ENCODE measurements around the gene FCN1.

The FCN1 gene

DNA sequence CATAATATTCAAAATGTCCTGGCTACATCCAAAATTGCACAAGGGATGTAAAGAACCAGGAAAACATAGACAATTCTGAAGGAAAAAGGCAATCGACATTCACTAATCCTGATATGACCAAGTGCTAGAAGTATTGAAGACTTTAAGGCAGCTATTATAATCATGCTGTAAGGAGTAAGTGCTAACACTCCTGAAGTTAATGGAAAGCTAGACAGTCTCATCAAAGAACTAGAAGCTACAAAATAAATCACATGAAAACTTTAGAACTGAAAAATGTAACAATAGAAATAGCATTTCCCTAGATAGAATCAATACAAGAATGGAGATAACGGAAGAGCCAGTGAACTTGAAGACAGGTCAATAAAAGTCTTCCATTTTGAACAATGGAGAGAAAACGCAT is 18.5 kb downstream of the FCN1 start:
- peaks cover 5% of the 10 kb centered on the region for H3K4me1 Mint-ChIP-seq
- TF ChIP-seq, protein P1, sequence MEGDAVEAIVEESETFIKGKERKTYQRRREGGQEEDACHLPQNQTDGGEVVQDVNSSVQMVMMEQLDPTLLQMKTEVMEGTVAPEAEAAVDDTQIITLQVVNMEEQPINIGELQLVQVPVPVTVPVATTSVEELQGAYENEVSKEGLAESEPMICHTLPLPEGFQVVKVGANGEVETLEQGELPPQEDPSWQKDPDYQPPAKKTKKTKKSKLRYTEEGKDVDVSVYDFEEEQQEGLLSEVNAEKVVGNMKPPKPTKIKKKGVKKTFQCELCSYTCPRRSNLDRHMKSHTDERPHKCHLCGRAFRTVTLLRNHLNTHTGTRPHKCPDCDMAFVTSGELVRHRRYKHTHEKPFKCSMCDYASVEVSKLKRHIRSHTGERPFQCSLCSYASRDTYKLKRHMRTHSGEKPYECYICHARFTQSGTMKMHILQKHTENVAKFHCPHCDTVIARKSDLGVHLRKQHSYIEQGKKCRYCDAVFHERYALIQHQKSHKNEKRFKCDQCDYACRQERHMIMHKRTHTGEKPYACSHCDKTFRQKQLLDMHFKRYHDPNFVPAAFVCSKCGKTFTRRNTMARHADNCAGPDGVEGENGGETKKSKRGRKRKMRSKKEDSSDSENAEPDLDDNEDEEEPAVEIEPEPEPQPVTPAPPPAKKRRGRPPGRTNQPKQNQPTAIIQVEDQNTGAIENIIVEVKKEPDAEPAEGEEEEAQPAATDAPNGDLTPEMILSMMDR (IDR thresholded peaks at IDR 0.05), result no peak
- H3K27ac Mint-ChIP-seq, result no peak overlapping the region
- H3K27me3 Mint-ChIP-seq (ENCODE audit: low read depth, poor library complexity), result peaks cover 10% of the 10 kb centered on the region
- H3K4me3 Mint-ChIP-seq, result no peak overlapping the region
- DNase-seq, result no peak
- peaks cover 5% of the 10 kb centered on the region for H3K36me3 Mint-ChIP-seq (ENCODE audit: low read depth)
- H3K9me3 Mint-ChIP-seq, result peaks cover 36% of the 10 kb centered on the region

DNA sequence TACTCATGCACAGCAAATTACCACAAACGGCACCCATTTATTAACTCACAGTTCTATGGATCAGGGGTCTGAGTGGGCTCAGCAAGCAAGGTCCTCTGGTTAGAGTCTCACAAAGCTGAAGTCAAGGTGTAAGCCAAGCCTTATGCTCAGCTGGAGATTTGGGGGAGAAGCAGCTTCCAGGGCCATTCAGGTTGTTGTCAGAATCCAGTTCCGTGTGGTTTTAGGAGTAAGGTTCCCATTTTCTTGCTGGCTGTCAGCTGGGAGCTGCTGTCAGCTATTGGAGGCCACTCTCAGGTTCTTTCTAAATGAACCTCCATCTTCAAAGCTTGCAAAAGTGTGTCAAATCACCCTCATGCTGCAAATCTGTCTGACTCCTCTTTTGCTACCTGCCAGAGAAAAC is 19.4 kb downstream of the FCN1 start:
- H3K9me3 Mint-ChIP-seq, result peaks cover 44% of the 10 kb centered on the region
- peaks cover 5% of the 10 kb centered on the region for H3K36me3 Mint-ChIP-seq (ENCODE audit: low read depth)
- no peak for DNase-seq
- peaks cover 5% of the 10 kb centered on the region for H3K4me1 Mint-ChIP-seq
- peaks cover 10% of the 10 kb centered on the region for H3K27me3 Mint-ChIP-seq (ENCODE audit: low read depth, poor library complexity)
- H3K4me3 Mint-ChIP-seq, result no peak overlapping the region
- TF ChIP-seq, protein P1 (IDR thresholded peaks at IDR 0.05), result no peak
- H3K27ac Mint-ChIP-seq, result no peak overlapping the region

DNA sequence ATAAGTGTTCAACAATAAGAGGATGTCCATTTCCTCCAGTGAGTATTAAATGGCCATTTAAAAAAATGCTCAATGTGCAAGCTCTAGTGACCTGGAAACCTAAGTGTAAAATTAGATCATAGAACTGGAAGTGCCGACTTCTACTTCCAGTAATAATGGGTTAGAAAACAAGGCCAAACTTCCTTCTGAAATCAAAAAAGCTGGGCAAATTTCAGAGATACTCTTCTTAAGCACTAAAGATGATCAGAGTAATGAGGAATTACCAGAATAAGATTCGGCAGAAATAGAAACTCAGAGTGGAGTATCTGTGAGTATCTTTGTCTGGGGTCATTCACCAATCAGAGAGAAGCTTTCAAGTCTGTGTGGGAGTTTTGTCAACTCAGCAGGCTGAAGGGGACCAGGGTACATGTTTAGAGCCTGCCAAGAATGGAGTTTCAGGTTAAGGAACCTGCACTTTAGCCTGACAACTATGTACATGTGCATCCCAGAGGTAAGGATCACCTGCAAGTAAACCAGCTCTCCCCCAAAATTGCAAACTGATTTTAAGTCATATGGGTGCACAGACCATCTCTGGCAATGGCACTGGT is 20.0 kb downstream of the FCN1 start:
- H3K27ac Mint-ChIP-seq, result no peak overlapping the region
- no peak overlapping the region for H3K4me3 Mint-ChIP-seq
- TF ChIP-seq, protein P1 (IDR thresholded peaks at IDR 0.05), result no peak
- peaks cover 5% of the 10 kb centered on the region for H3K4me1 Mint-ChIP-seq
- no peak for DNase-seq
- H3K27me3 Mint-ChIP-seq (ENCODE audit: low read depth, poor library complexity), result peaks cover 8% of the 10 kb centered on the region
- peaks cover 5% of the 10 kb centered on the region for H3K36me3 Mint-ChIP-seq (ENCODE audit: low read depth)
- peaks cover 49% of the 10 kb centered on the region for H3K9me3 Mint-ChIP-seq

DNA sequence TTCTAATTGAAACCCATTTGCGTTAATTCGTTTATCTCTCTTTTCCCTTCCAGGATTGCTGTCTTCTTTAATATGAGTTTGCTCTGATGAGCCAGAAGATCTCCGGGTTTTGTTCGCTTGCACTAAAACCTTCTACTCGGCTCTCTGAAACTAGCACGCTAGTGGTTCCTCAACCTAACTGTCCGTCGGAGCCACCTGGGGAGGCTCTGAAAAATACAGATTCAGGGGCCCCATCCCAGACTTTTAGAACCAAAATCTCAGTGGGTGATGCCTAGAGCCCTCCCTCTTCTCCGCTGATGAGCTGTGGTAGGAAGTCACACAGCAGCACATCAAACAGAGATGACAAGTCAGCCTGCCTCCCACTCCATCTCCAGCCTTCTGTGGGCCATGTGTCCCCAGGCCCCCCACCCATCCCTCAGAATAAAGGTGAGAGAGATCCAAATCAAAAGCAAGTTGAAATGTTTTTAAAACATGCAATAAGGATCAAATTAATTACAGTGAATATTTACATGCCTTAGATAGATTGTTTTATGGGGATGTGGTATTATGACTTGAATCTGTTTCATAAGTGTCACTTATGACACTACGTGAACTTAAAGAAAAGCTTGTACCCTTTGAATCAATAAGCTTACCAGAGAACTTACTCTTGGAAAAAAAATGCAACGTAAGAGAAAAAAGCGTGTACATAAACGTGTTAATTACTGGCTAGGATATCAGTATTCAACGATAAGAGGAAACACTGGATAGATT is 20.7 kb downstream of the FCN1 start:
- DNase-seq, result no peak
- Mint-ChIP-seq H3K27me3 (ENCODE audit: low read depth, poor library complexity) (peaks cover 3% of the 10 kb centered on the region), H3K27ac (no peak overlapping the region)

DNA sequence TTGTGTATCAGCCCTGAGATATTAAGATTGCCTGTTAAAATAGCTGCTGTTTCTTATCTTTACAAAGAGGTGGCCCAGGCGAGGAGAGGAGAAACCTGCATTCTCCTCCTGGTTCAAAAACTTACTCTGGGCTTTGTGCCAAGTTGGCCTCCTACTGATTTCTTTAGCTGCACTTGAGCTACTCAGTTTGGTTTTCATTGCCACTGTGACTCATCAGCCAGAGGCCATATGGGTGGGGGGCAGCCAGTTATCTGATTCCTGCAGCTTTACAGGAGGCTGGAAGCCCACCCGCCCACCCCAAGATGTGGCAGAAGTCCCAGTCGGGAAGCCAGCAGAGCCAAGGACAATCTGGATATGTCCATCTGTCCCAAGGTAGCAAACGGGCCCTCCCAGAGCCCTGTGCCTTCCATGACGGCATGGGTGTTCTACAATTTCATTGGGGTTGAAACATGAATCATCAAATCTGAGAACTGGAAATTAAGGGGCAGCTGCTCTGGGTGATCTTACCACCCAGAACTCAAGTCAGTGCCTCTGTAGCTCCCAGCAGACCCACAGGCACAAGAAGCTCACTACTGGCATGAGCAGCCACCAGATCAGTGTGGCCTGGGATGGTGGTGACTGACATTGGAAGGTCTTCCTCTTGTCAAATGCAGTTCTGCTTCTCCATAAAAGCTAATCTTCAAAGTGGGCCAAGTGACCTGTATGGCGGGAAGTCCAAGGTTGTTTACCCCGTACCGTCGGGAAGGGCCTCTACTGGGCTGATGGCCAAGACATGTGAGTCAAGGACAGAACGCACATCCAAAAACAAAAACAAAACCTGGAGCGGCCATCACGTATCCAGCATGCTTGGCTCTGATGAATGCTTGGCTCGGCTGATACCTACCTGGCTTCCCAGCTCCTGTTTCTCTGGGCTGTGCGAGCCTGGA is 21.5 kb downstream of the FCN1 start:
- Mint-ChIP-seq H3K27ac (no peak overlapping the region), H3K4me1 (peaks cover 15% of the 10 kb centered on the region), H3K9me3 (peaks cover 49% of the 10 kb centered on the region), H3K36me3 (ENCODE audit: low read depth) (peaks cover 5% of the 10 kb centered on the region), H3K4me3 (no peak overlapping the region), H3K27me3 (ENCODE audit: low read depth, poor library complexity) (peaks cover 3% of the 10 kb centered on the region)
- TF ChIP-seq, protein P1 (IDR thresholded peaks at IDR 0.05), result no peak
- DNase-seq, result no peak

More for the DNA sequence above, 20.7 kb downstream of the FCN1 start:
- Mint-ChIP-seq H3K4me1 (peaks cover 7% of the 10 kb centered on the region), H3K36me3 (ENCODE audit: low read depth) (peaks cover 5% of the 10 kb centered on the region), H3K9me3 (peaks cover 49% of the 10 kb centered on the region), H3K4me3 (no peak overlapping the region)
- TF ChIP-seq, protein P1 (IDR thresholded peaks at IDR 0.05), result no peak

Data from nephron progenitor cell (in vitro differentiated cells).